ENCODE data around the gene RBM33. TPM values are rescaled to one million over a fixed set of nuclear protein-coding genes. Genes with fewer than 3 reads are reported as not detected.

RBM33 gene, protein sequence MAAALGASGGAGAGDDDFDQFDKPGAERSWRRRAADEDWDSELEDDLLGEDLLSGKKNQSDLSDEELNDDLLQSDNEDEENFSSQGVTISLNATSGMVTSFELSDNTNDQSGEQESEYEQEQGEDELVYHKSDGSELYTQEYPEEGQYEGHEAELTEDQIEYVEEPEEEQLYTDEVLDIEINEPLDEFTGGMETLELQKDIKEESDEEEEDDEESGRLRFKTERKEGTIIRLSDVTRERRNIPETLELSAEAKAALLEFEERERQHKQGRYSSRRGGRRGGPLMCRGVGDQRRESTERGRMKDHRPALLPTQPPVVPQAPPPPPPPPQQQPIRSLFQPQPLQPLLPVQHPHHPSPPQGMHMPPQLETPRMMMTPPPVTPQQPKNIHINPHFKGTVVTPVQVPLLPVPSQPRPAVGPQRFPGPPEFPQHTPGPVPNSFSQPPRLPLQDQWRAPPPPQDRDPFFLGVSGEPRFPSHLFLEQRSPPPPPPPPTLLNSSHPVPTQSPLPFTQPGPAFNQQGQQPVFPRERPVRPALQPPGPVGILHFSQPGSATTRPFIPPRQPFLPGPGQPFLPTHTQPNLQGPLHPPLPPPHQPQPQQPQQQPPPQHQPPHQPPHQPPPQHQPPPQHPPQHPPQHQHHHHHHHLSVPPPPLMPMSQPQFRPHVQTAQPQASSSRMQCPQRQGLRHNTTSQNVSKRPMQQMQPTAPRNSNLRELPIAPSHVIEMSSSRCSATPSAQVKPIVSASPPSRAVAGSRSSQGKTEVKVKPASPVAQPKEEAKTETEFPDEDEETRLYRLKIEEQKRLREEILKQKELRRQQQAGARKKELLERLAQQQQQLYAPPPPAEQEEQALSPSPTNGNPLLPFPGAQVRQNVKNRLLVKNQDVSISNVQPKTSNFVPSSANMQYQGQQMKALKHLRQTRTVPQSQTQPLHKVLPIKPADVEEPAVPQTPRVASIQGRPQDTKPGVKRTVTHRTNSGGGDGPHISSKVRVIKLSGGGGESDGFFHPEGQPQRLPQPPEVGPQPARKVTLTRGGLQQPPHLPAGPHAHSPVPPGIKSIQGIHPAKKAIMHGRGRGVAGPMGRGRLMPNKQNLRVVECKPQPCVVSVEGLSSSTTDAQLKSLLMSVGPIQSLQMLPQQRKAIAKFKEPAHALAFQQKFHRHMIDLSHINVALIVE
- 10 to 100 TPM; 35.7 to 59.9 (median 44.5) TPM for total RNA-seq

- WGBS, 2 donors = 0% methylated on average over 14 to 47 of the region's 85 CpGs
- peak; percentile 68 to 73 for DNase-seq
- H3K27me3 ChIP-seq = no peaks in the 10 kb centered on the region
- H3K4me3 ChIP-seq (replicated peaks in 1 of 3) = peak within 1 kb of the TSS; percentile 91 to 97 (median 93)
- intact Hi-C loops (cut with DNase I) = no loop called here
- H3K4me1 ChIP-seq = peaks cover 10 to 18% of the 10 kb centered on the region in 2 donors
- H3K36me3 ChIP-seq = no peaks in the 10 kb centered on the region
- H3K9me3 ChIP-seq = no peaks in the 10 kb centered on the region
- TF ChIP-seq, protein P1, sequence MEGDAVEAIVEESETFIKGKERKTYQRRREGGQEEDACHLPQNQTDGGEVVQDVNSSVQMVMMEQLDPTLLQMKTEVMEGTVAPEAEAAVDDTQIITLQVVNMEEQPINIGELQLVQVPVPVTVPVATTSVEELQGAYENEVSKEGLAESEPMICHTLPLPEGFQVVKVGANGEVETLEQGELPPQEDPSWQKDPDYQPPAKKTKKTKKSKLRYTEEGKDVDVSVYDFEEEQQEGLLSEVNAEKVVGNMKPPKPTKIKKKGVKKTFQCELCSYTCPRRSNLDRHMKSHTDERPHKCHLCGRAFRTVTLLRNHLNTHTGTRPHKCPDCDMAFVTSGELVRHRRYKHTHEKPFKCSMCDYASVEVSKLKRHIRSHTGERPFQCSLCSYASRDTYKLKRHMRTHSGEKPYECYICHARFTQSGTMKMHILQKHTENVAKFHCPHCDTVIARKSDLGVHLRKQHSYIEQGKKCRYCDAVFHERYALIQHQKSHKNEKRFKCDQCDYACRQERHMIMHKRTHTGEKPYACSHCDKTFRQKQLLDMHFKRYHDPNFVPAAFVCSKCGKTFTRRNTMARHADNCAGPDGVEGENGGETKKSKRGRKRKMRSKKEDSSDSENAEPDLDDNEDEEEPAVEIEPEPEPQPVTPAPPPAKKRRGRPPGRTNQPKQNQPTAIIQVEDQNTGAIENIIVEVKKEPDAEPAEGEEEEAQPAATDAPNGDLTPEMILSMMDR (IDR thresholded peaks at IDR 0.05) = no peak
- peak in 1 of 2 donors; percentile 48 for TF ChIP-seq POLR2A (IDR thresholded peaks at IDR 0.05)
- H3K27ac ChIP-seq = peak within 1 kb of the TSS; percentile 92 to 95 (median 95)
Observed at GRCh38 chr7:155644178-155644970, at the start of gene RBM33. Gene RBM33, plus strand, starts transcription at chr7:155644661. Its CDS starts 216 bp downstream, at chr7:155644877.

DNA sequence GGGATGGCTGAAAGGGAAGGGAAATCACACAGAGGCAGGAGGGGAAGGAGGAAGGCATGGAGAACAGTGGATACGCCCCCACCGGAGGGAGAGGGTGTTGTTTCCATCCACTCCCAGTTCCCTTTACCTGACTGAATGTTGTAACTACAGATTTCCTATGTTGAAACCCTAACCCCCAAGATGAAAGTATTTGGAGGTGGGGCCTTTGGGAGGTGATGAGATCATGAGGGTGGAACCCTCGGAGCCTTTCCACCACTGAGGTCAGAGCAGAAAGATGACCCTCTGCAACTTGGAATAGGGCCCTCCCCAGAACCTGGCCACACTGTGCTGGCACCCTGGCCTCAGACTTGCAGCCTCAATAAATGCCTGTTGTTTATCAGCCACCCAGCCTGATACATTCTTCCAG lies 49.5 kb upstream of the RBM33 start:
- 38 to 42% methylated on average over 3 of the region's 3 CpGs for WGBS, 2 donors
- DNase-seq = no peak
- no peaks in the 10 kb centered on the region for H3K9me3 ChIP-seq
- no peaks in the 10 kb centered on the region for H3K36me3 ChIP-seq
- intact Hi-C loops (cut with DNase I) = no loop called here
- TF ChIP-seq, protein P1 (IDR thresholded peaks at IDR 0.05) = no peak
- no peak for TF ChIP-seq POLR2A (IDR thresholded peaks at IDR 0.05)
- H3K4me3 ChIP-seq (replicated peaks in 1 of 3) = no peak overlapping the region
- no peak overlapping the region for H3K27ac ChIP-seq
- no peaks in the 10 kb centered on the region for H3K27me3 ChIP-seq
- H3K4me1 ChIP-seq = no peaks in the 10 kb centered on the region

- H3K36me3 ChIP-seq = no peaks in the 10 kb centered on the region
- no peaks in the 10 kb centered on the region for H3K4me1 ChIP-seq
- no peak overlapping the region for H3K4me3 ChIP-seq (replicated peaks in 1 of 3)
- no peak for DNase-seq
- TF ChIP-seq, protein P1 (IDR thresholded peaks at IDR 0.05) = no peak
- TF ChIP-seq POLR2A (IDR thresholded peaks at IDR 0.05) = no peak
- 58 to 67% methylated on average over 1 of the region's 1 CpG for WGBS, 2 donors
- no peak overlapping the region for H3K27ac ChIP-seq
- H3K27me3 ChIP-seq = no peaks in the 10 kb centered on the region
- no peaks in the 10 kb centered on the region for H3K9me3 ChIP-seq
- intact Hi-C loops (cut with DNase I) = no loop called here
Observed at GRCh38 chr7:155597753-155598140, 46.7 kb upstream of the RBM33 start.

DNA sequence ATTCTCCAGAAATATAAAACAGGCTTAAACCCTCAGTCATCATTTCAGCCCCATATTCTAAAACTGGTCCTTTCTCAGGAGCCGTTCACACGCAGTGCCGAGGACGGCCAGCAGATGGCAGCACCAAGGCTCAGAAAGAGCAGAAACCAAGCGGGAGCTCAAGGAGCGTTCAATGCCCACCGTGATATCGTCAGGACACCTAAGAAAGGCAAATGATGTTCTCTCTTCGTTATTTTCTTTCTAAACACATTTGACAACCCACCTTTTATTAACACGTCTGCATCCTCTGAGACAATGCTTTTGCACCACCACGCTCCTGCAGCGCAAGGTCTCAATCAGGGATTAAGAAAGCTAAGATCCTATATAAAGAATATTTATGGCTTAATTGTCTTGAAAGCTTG lies 45.7 kb upstream of the RBM33 start:
- DNase-seq = peak; percentile 75 to 80
- intact Hi-C loops (cut with DNase I) = no loop called here

More for the DNA sequence above, 45.7 kb upstream of the RBM33 start:
- Histone ChIP-seq H3K36me3 (no peaks in the 10 kb centered on the region), H3K4me1 (no peaks in the 10 kb centered on the region), H3K27me3 (no peaks in the 10 kb centered on the region), H3K27ac (no peak overlapping the region), H3K9me3 (no peaks in the 10 kb centered on the region), H3K4me3 (replicated peaks in 1 of 3) (no peak overlapping the region)
- 11% methylated on average over 12 of the region's 12 CpGs for WGBS, 2 donors
- no peak for TF ChIP-seq POLR2A (IDR thresholded peaks at IDR 0.05)
- TF ChIP-seq, protein P1 (IDR thresholded peaks at IDR 0.05) = peak; percentile 75 to 98 (median 80)

Measured in thyroid gland (tissue), 4 donors.